ENCODE measurements around the gene RAB8A. TPM values are rescaled to one million over a fixed set of nuclear protein-coding genes. Genes with fewer than 3 reads are reported as not detected.

Gene RAB8A
- total RNA-seq, 4 donors from 2014 or later: 22.3 to 102 (median 67.9) TPM

DNA sequence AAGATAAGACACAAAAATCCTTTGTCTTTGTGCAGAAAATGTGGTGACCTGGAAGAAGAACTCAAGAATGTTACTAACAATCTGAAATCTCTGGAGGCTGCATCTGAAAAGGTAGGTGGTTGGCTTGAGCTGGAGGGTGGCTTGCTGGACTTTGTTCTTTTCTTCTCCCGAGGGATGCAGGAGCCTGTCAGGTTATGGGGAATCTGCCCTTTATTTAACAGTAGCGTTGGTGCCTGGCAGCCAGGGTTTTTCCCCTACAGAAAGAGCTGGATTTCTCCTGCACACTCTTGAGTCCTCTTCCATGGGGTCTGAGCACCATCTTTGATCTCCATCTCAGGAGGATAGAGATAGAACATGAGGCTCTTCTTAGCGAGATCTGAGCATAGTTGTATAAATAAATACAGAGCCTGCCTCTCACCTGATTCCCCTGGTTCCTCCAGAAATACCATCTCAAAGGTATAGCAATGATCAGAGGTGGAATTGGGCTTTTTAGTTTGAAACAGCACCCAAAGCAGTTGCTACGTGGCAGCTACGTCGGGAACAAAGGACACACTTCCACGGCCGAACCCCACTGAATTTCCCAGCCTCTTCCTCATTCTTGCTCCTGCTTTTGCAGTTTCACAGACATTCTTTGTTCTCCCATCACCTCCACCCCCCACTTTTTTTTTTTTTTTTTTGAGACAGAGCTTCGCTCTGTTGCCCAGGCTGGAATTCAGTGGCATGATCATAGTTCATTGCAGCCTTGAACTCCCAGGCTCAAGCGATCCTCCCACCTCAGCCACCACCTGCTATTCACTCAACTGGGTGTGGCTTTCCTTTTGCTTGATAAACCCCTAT, 22.5 kb upstream of the RAB8A start:
- Histone ChIP-seq H3K36me3 (peaks cover 0 to 93% (median 46%) of the 10 kb centered on the region in 4 donors), H3K4me3 (no peak overlapping the region), H3K4me1 (peaks cover 28 to 69% (median 46%) of the 10 kb centered on the region in 4 donors), H3K27me3 (no peaks in the 10 kb centered on the region), H3K9me3 (no peaks in the 10 kb centered on the region), H3K27ac (peak overlapping the region; percentile 70 to 100 (median 86))
- no peak for DNase-seq
- intact Hi-C loops (cut with DNase I; ENCODE audit: low total_unique reads): no loop called here
- 35 to 40% methylated on average over 1 to 10 of the region's 10 CpGs for WGBS, 2 donors (ENCODE audit: low coverage in 1 of 2)
- no peak for TF ChIP-seq POLR2AphosphoS5 (IDR thresholded peaks at IDR 0.05)
- TF ChIP-seq, protein P1, sequence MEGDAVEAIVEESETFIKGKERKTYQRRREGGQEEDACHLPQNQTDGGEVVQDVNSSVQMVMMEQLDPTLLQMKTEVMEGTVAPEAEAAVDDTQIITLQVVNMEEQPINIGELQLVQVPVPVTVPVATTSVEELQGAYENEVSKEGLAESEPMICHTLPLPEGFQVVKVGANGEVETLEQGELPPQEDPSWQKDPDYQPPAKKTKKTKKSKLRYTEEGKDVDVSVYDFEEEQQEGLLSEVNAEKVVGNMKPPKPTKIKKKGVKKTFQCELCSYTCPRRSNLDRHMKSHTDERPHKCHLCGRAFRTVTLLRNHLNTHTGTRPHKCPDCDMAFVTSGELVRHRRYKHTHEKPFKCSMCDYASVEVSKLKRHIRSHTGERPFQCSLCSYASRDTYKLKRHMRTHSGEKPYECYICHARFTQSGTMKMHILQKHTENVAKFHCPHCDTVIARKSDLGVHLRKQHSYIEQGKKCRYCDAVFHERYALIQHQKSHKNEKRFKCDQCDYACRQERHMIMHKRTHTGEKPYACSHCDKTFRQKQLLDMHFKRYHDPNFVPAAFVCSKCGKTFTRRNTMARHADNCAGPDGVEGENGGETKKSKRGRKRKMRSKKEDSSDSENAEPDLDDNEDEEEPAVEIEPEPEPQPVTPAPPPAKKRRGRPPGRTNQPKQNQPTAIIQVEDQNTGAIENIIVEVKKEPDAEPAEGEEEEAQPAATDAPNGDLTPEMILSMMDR (IDR thresholded peaks at IDR 0.05): no peak
- TF ChIP-seq EP300 (IDR thresholded peaks at IDR 0.05; ENCODE audit: low read depth): no peak
- no peak for TF ChIP-seq POLR2A (IDR thresholded peaks at IDR 0.05)
- in situ Hi-C loops (cut with MboI; ENCODE audit: low pct_ligation_motif_present in 1 of 4, low pct_unique_long_range_greater_than_20kb in 1 of 4, low sequenced_read_pairs in 3 of 4): no loop called here

DNA sequence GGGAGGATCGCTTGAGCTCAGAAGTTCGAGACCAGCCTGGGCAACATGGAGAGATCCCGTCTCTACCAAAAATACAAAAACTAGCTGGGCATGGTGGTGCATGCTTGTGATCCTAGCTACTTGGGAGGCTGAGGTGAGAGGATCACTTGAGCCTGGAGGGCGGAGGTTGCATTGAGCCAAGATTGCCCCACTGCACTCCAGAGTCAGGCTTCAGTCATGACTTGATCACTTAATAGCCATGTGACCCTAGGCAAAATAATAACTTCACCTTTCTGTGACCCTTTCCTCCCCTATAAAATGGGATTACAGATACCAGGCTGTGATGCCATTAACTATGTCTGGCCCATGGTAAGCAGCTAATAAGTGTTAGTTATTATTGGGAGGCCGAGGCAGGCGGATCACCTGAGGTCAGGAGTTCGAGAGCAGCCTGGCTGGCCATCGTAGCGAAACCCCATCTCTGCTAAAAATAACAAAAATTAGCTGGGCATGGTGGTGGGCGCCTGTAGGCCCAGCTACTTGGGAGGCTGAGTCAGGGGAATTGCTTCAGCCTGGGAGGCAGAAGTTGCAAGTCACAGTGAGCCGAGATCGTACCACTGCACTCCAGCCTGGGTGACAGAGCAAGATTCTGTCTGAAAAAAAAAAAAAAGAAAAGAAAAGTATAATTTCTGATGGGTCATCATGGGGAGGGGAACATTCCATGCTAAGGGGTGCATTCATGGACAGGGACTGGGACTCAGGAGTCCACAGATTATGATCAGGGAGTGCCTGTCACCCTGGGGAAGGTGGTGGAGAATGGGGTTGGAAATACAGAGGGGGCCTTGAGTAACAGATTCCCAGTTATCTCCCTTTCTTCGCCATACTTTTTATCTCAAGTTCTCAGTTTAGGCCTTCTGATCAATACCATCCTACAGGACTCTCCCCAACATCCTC, 19.9 kb upstream of the RAB8A start:
- TF ChIP-seq EP300 (IDR thresholded peaks at IDR 0.05; ENCODE audit: low read depth) (no peak), POLR2AphosphoS5 (IDR thresholded peaks at IDR 0.05) (no peak), POLR2A (IDR thresholded peaks at IDR 0.05) (no peak)
- TF ChIP-seq, protein P1 (IDR thresholded peaks at IDR 0.05): no peak
- intact Hi-C loops (cut with DNase I; ENCODE audit: low total_unique reads) (no loop called here), in situ Hi-C loops (cut with MboI; ENCODE audit: low pct_ligation_motif_present in 1 of 4, low pct_unique_long_range_greater_than_20kb in 1 of 4, low sequenced_read_pairs in 3 of 4) (no loop called here)
- Histone ChIP-seq H3K4me3 (no peak overlapping the region), H3K9me3 (no peaks in the 10 kb centered on the region), H3K36me3 (peaks cover 0 to 94% (median 43%) of the 10 kb centered on the region in 4 donors), H3K4me1 (peaks cover 24 to 68% (median 42%) of the 10 kb centered on the region in 4 donors), H3K27ac (peak overlapping the region in 3 of 4 donors; percentile 71 to 99 (median 74)), H3K27me3 (no peaks in the 10 kb centered on the region)
- 95 to 100% methylated on average over 2 to 13 of the region's 13 CpGs for WGBS, 2 donors (ENCODE audit: low coverage in 1 of 2)
- DNase-seq: no peak

DNA sequence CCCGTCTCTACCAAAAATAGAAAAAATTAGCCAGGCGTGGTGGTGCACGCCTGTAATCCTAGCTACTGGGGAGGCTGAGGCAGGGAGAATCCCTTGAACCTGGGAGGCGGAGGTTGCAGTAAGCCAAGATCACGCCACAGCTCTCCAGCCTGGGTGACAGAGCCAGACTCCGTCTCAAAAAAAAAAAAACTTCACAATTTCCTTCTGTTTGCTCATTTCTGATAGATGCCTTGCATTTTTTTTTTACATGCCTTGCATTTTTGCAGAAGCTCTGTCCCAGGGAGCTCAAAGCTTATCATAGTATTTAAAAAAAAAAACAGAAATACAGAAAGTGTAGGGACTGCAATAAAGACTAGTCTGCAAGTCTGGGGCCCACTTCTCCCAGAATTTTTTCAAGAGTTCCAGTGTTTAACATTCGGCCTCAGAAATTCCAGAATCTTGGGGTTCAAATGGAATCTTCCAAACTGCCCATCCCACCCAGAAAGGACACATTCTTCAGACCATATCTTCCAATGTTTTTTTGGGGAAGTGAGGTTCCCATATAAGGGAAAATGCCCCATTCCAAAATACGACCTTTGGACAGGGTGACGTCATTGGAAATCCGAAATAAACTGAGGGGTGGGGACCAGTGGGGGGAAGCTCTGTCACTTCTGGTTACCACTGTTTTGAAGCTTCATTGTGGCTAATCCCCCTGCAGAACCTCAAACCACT, 17.2 kb upstream of the RAB8A start:
- H3K36me3 ChIP-seq: peaks cover 0 to 83% (median 36%) of the 10 kb centered on the region in 4 donors
- DNase-seq: no peak
- intact Hi-C loops (cut with DNase I; ENCODE audit: low total_unique reads): no loop called here

More for the DNA sequence above, 17.2 kb upstream of the RAB8A start:
- in situ Hi-C loops (cut with MboI; ENCODE audit: low pct_ligation_motif_present in 1 of 4, low pct_unique_long_range_greater_than_20kb in 1 of 4, low sequenced_read_pairs in 3 of 4): no loop called here
- Histone ChIP-seq H3K4me1 (peaks cover 4 to 58% (median 26%) of the 10 kb centered on the region in 4 donors), H3K27me3 (no peaks in the 10 kb centered on the region), H3K4me3 (no peak overlapping the region), H3K27ac (peak overlapping the region; percentile 71 to 79 (median 73)), H3K9me3 (no peaks in the 10 kb centered on the region)
- TF ChIP-seq POLR2A (IDR thresholded peaks at IDR 0.05) (no peak), EP300 (IDR thresholded peaks at IDR 0.05; ENCODE audit: low read depth) (no peak), POLR2AphosphoS5 (IDR thresholded peaks at IDR 0.05) (no peak)
- TF ChIP-seq, protein P1 (IDR thresholded peaks at IDR 0.05): no peak
- 71 to 73% methylated on average over 9 to 10 of the region's 10 CpGs for WGBS, 2 donors (ENCODE audit: low coverage in 1 of 2)
